ENCODE results near the gene LRCOL1.

- TF ChIP-seq CTCF (conservative IDR thresholded peaks at IDR 0.05; ENCODE audit: low read length) (no peak), EZH2phosphoT487 (IDR thresholded peaks at IDR 0.05; ENCODE audit: borderline replicate concordance) (no peak)
Measured at GRCh38 chr12:132620113-132620898, 9.9 kb upstream of the LRCOL1 start.
